Measurements from ENCODE around the gene ISOC1.

Gene ISOC1

DNA sequence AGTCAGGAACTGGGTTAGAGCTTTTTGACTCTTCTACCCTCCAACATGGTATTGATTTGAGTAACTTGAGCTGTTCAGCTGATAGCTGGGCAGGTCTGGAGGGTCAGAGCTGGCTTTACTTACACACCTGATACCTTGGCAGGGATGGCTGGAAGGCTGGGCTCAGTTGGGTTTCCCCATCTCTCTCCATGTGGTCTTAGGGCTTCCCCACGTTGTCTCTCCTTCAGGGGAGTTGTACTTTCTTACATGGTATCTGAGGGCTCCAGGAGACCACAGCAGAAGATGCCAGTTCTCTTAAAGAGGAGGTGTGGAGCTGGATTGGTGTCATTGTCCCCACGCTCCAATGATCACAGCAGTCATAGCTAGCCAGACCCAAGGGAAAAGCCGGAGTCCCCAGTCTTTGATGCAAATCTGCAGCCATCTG lies 25.6 kb downstream of the ISOC1 start:
- Histone ChIP-seq H3K4me3 (ENCODE audit: severe bottlenecking) (no peak overlapping the region), H3K27ac (ENCODE audit: poor library complexity, severe bottlenecking) (no peak overlapping the region), H3K36me3 (ENCODE audit: low read depth) (no peaks in the 10 kb centered on the region), H3K4me1 (ENCODE audit: insufficient read depth, poor library complexity, severe bottlenecking) (no peaks in the 10 kb centered on the region), H3K9me3 (ENCODE audit: severe bottlenecking) (no peaks in the 10 kb centered on the region), H3K27me3 (ENCODE audit: insufficient read depth, poor library complexity, severe bottlenecking) (no peaks in the 10 kb centered on the region)
- ATAC-seq (ENCODE audit: low read depth) (no peak), DNase-seq (ENCODE audit: low spot score) (no peak)
- TF ChIP-seq, protein P1, sequence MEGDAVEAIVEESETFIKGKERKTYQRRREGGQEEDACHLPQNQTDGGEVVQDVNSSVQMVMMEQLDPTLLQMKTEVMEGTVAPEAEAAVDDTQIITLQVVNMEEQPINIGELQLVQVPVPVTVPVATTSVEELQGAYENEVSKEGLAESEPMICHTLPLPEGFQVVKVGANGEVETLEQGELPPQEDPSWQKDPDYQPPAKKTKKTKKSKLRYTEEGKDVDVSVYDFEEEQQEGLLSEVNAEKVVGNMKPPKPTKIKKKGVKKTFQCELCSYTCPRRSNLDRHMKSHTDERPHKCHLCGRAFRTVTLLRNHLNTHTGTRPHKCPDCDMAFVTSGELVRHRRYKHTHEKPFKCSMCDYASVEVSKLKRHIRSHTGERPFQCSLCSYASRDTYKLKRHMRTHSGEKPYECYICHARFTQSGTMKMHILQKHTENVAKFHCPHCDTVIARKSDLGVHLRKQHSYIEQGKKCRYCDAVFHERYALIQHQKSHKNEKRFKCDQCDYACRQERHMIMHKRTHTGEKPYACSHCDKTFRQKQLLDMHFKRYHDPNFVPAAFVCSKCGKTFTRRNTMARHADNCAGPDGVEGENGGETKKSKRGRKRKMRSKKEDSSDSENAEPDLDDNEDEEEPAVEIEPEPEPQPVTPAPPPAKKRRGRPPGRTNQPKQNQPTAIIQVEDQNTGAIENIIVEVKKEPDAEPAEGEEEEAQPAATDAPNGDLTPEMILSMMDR (IDR thresholded peaks at IDR 0.05; ENCODE audit: poor library complexity, severe bottlenecking), result no peak

DNA sequence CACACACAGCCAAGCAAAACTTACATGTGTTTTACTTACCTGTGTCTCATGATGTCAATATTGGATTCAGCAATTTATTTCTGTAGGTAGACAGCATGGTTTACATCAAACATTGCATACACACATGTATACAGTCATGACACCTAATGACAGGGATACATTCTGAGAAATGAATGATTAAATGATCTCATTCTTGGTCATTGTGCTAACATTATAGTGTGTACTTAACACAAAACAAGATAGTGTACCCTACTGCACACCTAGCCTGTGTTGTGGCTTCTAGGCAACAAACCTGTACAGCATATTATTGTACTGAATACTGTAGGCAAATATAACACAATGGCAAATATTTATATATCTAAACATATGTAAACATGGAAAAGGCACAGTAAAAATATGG lies 28.0 kb downstream of the ISOC1 start:
- H3K4me3 ChIP-seq (ENCODE audit: severe bottlenecking), result no peak overlapping the region
- ATAC-seq (ENCODE audit: low read depth) (no peak), DNase-seq (ENCODE audit: low spot score) (no peak)
- H3K36me3 ChIP-seq (ENCODE audit: low read depth), result no peaks in the 10 kb centered on the region
- H3K9me3 ChIP-seq (ENCODE audit: severe bottlenecking), result no peaks in the 10 kb centered on the region
- TF ChIP-seq, protein P1 (IDR thresholded peaks at IDR 0.05; ENCODE audit: poor library complexity, severe bottlenecking), result no peak
- no peak overlapping the region for H3K27ac ChIP-seq (ENCODE audit: poor library complexity, severe bottlenecking)
- H3K4me1 ChIP-seq (ENCODE audit: insufficient read depth, poor library complexity, severe bottlenecking), result no peaks in the 10 kb centered on the region
- no peaks in the 10 kb centered on the region for H3K27me3 ChIP-seq (ENCODE audit: insufficient read depth, poor library complexity, severe bottlenecking)

DNA sequence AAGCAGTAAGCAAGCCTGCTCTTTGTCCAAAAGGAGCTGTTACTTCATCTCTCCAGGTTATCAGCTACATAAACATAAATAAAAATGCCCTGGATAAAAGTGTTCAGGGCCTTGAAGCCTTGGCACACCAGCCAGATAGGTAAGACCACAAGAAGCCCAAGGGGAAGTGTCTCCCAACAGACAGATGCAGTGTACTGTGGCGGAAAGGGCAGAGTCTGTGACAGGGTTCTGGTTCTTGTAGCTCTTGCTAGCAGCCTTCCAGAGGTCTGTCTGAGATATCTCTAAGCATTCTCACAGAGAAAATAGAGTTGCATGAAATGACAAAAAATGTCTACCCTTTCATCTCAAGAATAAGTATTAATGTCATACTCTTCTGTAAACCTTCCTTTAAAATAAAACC lies 30.1 kb downstream of the ISOC1 start:
- H3K27ac ChIP-seq (ENCODE audit: poor library complexity, severe bottlenecking), result no peak overlapping the region
- ATAC-seq (ENCODE audit: low read depth) (no peak), DNase-seq (ENCODE audit: low spot score) (no peak)
- TF ChIP-seq, protein P1 (IDR thresholded peaks at IDR 0.05; ENCODE audit: poor library complexity, severe bottlenecking), result no peak
- no peaks in the 10 kb centered on the region for H3K36me3 ChIP-seq (ENCODE audit: low read depth)
- H3K4me1 ChIP-seq (ENCODE audit: insufficient read depth, poor library complexity, severe bottlenecking), result no peaks in the 10 kb centered on the region
- H3K27me3 ChIP-seq (ENCODE audit: insufficient read depth, poor library complexity, severe bottlenecking), result no peaks in the 10 kb centered on the region
- H3K4me3 ChIP-seq (ENCODE audit: severe bottlenecking), result no peak overlapping the region
- H3K9me3 ChIP-seq (ENCODE audit: severe bottlenecking), result no peaks in the 10 kb centered on the region

DNA sequence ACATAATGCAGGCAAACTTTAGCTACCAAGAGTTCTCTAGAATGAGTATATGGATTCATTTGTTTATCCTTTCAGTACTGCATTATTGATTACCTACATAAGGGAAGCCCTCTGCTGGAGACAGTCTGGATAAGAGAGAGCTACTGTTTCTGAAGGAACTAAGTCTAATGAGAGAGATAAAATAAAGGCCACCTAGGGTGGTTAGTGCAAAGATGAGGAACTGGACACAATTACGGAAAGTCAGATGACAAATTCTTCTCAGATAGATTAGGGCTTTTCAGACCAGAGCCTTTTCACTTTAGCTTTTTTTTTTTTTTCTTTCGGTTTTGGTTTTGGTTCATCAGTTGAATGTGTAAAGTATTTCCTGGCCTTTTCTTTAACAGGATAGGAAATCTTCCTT lies 31.3 kb downstream of the ISOC1 start:
- ATAC-seq (ENCODE audit: low read depth), result no peak
- no peaks in the 10 kb centered on the region for H3K9me3 ChIP-seq (ENCODE audit: severe bottlenecking)
- H3K27ac ChIP-seq (ENCODE audit: poor library complexity, severe bottlenecking), result no peak overlapping the region

DNA sequence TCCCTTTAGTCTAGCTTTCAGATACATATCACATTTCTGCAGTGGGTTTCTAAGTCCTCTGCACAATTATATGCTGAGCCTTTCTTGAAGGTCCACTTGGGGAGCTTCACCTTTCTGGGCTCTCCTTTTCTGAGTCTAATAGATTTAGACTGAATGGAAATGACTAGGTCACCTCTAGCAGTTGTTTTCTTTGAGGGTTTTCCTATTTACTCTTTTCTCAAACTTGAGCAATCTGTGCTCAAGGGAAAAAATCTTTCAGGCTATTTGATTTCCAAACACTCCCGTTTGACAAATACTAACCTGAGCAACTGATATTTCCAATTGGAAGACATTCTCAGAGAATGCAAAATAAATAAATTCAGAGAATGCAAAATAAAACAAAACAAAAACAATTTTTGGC lies 39.0 kb downstream of the ISOC1 start:
- Histone ChIP-seq H3K36me3 (ENCODE audit: low read depth) (no peaks in the 10 kb centered on the region), H3K9me3 (ENCODE audit: severe bottlenecking) (no peaks in the 10 kb centered on the region), H3K27ac (ENCODE audit: poor library complexity, severe bottlenecking) (no peak overlapping the region), H3K27me3 (ENCODE audit: insufficient read depth, poor library complexity, severe bottlenecking) (no peaks in the 10 kb centered on the region), H3K4me1 (ENCODE audit: insufficient read depth, poor library complexity, severe bottlenecking) (no peaks in the 10 kb centered on the region), H3K4me3 (ENCODE audit: severe bottlenecking) (no peak overlapping the region)
- no peak for DNase-seq (ENCODE audit: low spot score)
- ATAC-seq (ENCODE audit: low read depth), result no peak
- TF ChIP-seq, protein P1 (IDR thresholded peaks at IDR 0.05; ENCODE audit: poor library complexity, severe bottlenecking), result no peak

More for the DNA sequence above, 31.3 kb downstream of the ISOC1 start:
- Histone ChIP-seq H3K4me3 (ENCODE audit: severe bottlenecking) (no peak overlapping the region), H3K4me1 (ENCODE audit: insufficient read depth, poor library complexity, severe bottlenecking) (no peaks in the 10 kb centered on the region), H3K36me3 (ENCODE audit: low read depth) (no peaks in the 10 kb centered on the region), H3K27me3 (ENCODE audit: insufficient read depth, poor library complexity, severe bottlenecking) (no peaks in the 10 kb centered on the region)
- no peak for DNase-seq (ENCODE audit: low spot score)
- TF ChIP-seq, protein P1 (IDR thresholded peaks at IDR 0.05; ENCODE audit: poor library complexity, severe bottlenecking), result no peak
